G401.6 (cell line): ENCODE data around the gene PFN1.
"Not testable (repeated sequence)": the region's sequence is repeated elsewhere in the genome, so short reads cannot be mapped to it uniquely, and the experiment has no call there.

Experiments
- FAIRE-seq: peaks from 2 replicates; lab custom pipeline; 2012; peaks lifted over from hg19 to GRCh38; lab: Jason Lieb, UNC

The PFN1 gene

GRCh38 chr17:4945176-4945943, 3.0 kb downstream of the PFN1 start:
- peak; percentile 89 for FAIRE-seq

DNA sequence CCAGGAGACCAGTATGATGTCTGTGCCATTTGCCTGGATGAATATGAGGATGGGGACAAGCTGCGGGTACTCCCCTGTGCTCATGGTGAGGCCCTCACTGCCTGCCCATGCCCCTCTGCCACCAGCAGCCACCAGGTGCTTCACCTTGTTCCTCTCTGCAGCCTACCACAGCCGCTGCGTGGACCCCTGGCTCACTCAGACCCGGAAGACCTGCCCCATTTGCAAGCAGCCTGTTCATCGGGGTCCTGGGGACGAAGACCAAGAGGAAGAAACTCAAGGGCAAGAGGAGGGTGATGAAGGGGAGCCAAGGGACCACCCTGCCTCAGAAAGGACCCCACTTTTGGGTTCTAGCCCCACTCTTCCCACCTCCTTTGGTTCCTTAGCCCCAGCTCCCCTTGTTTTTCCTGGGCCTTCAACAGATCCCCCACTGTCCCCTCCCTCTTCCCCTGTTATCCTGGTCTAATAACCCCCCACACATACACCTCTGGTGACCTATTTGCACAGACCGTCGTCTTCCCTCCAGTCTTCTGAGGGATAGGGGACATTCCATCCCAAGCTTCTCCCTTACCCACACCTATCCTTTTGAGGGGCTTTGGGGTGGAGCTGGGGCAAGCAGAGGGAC, 3.7 kb downstream of the PFN1 start:
- FAIRE-seq: no peak

GRCh38 chr17:4944163-4944553, 4.2 kb downstream of the PFN1 start:
- FAIRE-seq: no peak

GRCh38 chr17:4942760-4943508, 5.4 kb downstream of the PFN1 start:
- FAIRE-seq: no peak

- FAIRE-seq: no peak
Observed at GRCh38 chr17:4941319-4941610, 7.1 kb downstream of the PFN1 start.

DNA sequence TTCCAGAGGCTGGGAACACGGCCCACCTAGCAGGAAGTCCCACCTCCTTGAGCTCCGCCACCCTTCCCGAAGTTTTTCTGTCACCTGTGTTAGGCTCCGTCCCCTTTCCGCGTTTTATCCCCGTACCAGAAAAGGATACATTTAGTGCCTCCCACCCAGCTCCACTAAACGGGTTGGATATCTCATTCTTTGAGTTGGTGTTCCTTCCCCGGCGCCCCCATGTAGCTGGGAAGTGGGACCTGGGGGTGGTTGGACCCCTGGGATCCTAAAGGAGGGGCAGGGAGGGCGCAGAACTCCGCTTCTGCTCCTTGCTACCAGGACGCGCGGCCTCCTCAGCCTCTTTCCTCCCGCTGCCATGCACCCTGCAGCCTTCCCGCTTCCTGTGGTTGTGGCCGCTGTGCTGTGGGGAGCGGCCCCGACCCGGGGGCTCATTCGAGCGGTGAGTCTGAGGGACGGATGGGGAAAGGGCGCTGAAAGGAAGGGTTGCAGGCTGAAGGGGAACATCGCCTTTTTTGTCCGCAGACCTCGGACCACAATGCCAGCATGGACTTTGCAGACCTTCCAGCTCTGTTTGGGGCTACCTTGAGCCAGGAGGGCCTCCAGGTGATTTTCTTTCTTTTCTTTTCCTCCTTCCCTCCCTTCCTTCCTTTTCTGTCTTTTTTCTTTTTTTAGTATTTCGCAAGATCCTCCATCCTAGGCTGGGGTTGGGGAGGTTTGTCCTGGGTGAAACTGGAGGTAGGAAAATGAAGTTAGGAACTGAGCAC, 7.6 kb downstream of the PFN1 start:
- FAIRE-seq: no peak

DNA sequence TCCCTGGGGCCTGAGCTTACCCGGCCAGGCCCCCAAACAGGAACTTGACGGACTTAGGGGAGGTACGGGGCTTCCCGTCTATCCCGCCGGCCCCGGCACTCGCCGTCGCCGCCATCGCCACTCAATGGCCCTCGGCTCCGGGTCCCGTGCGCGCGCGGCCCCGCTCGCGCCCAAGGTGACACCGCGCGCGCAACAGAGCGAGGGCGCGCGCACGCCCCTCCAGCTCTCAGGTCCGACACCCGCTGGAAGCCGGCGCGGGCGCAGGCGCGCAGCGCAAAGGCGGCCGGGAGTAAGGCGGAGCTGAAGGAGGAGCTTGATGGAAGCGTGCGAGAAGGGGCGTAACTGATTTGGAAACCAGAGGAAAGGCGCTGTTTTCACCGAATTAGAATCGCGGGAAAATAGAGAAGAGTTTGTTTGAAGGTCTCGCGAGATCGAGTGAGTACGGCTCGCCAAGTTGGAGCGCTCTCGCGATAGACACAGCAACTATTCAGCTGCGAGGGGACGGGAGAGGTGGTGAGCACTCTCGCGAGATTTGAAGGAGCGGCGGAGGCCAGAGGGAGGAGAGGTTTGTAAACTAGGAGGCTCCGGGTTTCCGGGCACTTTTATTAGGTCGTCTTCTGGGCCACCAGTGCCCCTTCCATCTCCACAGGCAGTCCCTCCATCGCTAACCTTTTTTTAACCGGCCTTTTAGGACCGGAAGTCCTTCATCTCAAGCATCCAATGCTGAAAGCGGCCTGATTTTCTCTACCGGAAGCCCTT, 8.4 kb downstream of the PFN1 start, which contains the start of the genes RNF167 and SLC25A11:
RNF167 (plus strand) TSS at position 473 of the 759 bp plus-strand sequence. CDS start 642 bp downstream, outside the sequence.
SLC25A11 (minus strand) TSS at position 251 of the 759 bp plus-strand sequence; CDS start at position 115, 136 bp downstream.
- FAIRE-seq: peak; percentile 98

DNA sequence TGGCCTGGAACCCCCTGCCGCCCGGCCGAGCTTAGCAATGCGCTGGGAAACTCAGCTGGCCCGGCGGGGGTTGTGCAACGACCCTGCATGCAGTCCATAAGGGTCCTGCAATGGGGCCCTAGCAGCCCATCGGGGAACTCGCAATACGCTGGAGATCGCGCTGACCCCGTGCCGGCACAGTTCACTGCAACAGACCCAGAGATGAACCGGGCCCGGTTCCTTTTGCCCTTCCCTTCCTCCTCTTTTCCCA, 8.9 kb downstream of the PFN1 start:
- FAIRE-seq: no peak

DNA sequence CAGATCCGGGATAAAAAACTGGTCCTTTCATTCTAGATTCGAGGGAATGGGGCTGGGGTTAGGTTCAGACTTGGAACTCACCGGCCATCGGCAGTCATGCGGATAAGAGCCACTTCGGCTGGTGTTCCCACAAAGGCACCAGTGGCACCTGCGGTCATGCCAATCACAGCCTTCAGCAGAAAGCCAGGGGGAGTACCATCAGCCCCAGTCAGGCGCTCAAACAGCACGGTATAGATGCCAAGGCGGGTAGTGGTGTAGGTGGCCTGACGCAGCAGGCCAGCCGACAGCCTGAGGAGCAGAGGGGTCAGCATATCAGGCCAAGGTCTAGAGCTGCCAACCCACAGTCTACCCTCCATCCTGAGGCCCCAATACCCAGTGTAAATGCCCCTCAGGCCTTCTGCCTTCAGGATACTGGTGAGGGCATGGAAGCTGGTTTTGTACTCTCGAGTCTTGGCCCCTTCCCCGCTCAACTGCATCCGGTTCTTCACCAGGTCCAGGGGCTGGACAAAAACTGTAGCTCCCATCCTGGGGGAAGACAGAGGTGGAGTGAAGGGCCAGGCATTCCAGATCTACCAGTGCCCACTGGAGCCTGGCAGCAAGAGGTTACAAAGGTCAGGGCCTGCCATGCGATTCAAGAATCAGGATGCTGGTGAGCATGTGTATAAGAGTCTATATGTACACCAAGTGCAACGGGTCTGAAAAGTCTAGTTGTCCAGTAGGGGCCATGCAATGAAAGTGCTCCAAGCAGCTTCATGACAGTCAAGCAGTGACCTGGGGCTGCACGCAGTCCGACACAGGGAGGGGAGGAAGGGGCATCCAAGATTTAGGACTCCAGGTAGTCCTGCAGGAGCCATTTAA, 9.4 kb downstream of the PFN1 start:
- no peak for FAIRE-seq

GRCh38 chr17:4938069-4938491, 10.2 kb downstream of the PFN1 start:
- FAIRE-seq: no peak

DNA sequence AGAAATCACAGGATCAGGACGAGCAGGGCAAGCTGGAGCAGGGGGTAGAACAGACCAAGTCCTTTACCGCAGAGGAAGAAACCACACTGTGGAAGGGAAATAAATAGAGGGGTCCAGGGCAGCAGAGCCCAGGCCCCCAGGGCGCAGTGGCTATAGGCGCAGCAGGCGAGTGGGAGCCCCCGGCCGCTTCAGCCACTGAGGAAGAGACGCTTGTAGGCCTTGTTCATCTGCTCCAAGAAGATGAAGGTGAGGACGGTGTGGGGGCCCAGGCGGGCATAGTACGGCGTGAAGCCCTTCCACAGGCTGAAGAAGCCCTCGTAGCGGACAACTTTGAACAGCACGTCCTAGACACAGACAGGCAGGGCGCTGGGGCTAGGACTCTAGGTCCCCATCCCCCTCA, 10.8 kb downstream of the PFN1 start:
- no peak for FAIRE-seq

DNA sequence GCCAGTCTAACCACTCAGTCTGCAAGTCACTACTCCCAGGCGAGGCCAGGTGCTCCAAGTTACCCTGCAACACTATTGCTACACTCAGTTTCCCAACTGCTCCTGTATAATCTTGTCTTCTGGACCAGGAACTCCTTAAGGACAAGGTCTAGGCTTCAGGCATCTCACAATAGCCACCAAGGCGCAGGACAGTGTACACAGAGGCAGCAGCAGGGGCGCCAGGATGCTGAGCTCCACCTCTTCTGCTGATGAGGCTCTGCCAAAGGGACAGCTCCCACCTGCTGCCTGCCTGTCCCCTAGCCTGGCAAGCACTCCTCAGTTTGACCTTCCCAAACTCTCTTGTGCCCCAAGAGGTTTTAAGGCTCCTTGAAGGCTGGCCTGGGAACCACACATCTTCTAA, 11.9 kb downstream of the PFN1 start:
- FAIRE-seq: no peak

- no peak for FAIRE-seq
Observed at GRCh38 chr17:4935650-4936049, 12.7 kb downstream of the PFN1 start.

DNA sequence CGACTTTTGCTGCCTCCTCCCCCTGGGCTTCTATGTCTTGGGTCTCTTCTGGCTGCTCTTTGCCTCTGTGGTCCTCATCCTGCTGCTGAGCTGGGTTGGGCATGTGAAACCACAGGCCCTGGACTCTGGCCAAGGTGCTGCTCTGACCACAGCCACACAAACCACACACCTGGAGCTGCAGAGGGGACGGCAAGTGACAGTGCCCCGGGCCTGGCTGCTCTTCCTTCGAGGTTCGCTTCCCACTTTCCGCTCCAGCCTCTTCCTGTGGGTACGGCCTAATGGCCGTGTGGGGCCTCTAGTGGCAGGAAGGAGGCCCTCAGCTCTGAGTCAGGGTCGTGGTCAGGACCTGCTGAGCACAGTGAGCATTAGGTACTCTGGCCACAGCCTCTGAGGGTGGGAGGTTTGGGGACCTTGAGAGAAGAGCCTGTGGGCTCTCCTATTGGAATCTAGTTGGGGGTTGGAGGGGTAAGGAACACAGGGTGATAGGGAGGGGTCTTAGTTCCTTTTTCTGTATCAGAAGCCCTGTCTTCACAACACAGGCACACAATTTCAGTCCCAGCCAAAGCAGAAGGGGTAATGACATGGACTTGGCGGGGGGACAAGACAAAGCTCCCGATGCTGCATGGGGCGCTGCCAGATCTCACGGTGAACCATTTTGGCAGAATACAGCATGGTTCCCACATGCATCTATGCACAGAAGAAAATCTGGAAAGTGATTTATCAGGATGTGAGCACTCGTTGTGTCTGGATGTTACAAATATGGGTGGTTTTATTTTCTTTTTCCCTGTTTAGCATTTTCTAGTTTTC, 14.0 kb downstream of the PFN1 start:
- FAIRE-seq: no peak

- no peak for FAIRE-seq
Observed at GRCh38 chr17:4933646-4934045, 14.7 kb downstream of the PFN1 start.

- FAIRE-seq: no peak
Observed at GRCh38 chr17:4932756-4933155, 15.6 kb downstream of the PFN1 start.

DNA sequence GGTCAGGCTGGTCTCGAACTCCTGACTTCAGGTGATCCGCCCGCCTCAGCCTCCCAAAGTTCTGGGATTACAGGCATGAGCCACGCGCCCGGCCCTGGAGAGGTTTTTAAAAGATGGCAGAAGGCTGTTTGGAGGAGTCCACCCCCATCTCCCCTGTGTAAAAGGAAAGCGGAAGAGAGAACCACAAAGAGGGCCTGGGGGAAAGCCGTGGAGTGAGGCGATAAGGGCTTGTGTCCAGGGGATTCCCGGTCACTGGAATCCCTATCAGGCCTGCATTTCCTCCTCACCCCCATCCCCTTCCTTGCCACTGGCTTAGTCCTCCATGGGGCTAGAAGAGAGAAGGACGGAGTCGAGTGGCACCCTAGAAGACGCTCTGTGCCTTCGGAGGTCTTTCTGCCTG, 16.4 kb downstream of the PFN1 start, which contains the start of gene GP1BA:
GP1BA (plus strand) TSS at position 315 of the 400 bp plus-strand sequence. CDS start 328 bp downstream, outside the sequence.
- no peak for FAIRE-seq

GRCh38 chr17:4928881-4929280, 19.4 kb downstream of the PFN1 start:
- no peak for FAIRE-seq

DNA sequence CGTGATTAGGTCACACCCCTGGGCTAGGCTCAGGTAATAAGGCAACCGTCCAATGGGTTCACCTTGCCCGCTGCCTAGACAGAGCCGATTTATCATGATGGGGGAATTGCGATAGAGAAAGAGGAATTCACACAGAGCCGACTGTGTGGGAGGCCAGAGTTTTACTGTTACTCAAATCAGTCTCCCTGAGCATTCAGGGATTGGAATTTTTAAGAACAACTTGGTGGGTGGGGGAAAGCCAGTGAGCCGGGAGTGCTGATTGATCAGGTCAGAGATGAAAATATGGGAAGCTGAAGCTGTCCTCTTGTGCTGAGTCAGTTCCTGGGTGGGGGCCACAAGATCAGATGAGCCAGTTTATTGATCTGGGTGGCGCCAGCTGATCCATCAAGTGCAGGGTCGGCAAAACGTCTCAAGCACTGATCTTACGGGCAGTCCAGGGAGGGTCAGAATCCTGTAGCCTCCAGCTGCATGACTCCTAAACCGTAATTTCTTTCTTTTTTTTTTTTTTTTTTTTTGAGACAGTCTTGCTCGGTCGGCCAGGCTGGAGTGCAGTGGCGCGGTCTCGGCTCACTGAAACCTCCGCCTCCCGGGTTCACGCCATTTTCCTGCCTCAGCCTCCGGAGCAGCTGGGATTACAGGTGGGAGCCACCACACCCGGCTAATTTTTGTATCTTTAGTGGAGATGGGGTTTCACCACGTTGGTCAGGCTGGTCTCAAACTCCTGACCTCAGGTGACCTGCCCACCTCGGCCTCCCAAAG, 21.6 kb downstream of the PFN1 start:
- not testable (repeated sequence) for FAIRE-seq
